ENCODE data around the gene NUDT9. TPM values are rescaled to one million over a fixed set of nuclear protein-coding genes. Genes with fewer than 3 reads are reported as not detected.
"Not testable (repeated sequence)": the region's sequence is repeated elsewhere in the genome, so short reads cannot be mapped to it uniquely, and the experiment has no call there.

The NUDT9 gene
- total and polyA plus RNA-seq, 4 experiments from 2014 or later, result 16.7 to 24.9 (median 19.7) TPM

DNA sequence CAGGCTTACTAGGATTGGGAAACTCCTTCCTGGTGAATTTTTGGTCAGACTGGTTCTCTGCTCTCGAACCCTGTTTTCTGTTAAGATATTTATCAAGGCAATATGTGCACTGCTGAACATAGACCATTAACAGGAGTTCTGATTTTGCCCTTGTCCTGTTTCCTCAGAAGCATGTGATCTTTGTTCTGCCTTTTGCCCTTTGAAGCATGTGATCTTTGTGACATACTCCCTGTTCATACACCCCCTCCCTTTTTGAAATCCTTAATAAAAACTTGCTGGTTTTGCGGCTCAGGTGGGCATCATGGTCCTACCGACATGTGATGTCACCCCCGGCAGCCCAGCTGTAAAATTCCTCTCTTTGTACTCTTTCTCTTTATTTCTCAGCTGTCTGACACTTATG, 4.0 kb upstream of the NUDT9 start:
- H3K27me3 ChIP-seq (ENCODE audit: insufficient read depth, low read length); H3K4me3 ChIP-seq (ENCODE audit: low read length in 2 of 2); H3K9me3 ChIP-seq (ENCODE audit: control insufficient read depth in 1 of 2, low read length in 2 of 2); POLR2A ChIA-PET (ENCODE audit: partially characterized antibody); H3K27me3 Mint-ChIP-seq; DNase-seq; H3K27ac Mint-ChIP-seq; H3K36me3 ChIP-seq (ENCODE audit: insufficient read depth, low read length); H3K36me3 Mint-ChIP-seq; H3K9me3 Mint-ChIP-seq; H3K27ac ChIP-seq (ENCODE audit: low read depth, low read length); intact Hi-C loops (cut with micrococcal nuclease); CTCF ChIA-PET (ENCODE audit: partially characterized antibody): not testable (repeated sequence)
- peak overlapping the region in 1 of 8 donors; percentile 4 for H3K4me3 Mint-ChIP-seq
- peaks cover 5 to 30% (median 19%) of the 10 kb centered on the region in 4 donors for H3K4me1 Mint-ChIP-seq
- H3K4me1 ChIP-seq (ENCODE audit: insufficient read depth, low read length), result peaks cover 15% of the 10 kb centered on the region

DNA sequence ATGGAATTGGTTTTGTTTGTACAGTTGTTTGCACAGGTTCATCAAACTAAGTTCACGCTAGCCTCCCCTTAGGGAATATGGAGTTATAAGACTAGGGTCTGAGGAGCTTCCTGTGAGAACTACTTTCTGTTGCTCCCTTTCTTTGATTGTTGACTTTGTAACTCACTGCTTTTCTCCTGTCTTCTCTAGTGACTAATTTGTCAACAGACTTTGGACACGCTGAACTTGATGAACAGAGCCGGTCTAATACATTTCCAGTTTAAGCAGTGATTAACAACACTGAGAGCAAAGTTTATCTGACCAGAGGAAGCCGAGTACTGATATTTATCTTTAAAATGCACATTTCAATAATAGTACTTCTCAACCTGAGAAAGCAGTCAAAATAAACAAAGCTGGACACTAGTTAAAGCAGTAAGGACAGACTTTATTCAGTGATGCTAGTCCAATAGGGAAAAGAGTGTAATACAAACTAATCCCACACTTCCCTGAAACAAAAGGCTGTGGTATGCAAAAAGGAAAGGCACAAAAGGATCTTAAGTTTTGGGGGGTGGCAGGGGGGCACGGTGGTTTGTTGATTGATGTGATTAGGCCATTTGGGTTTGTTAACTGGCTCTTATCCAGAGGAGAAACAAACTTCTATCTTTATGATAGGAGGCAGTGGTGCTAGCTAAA, 2.7 kb upstream of the NUDT9 start:
- H3K27me3 Mint-ChIP-seq, result peaks cover 0 to 1% of the 10 kb centered on the region in 2 donors
- peaks cover 13 to 40% (median 30%) of the 10 kb centered on the region in 4 donors for H3K4me1 Mint-ChIP-seq
- H3K36me3 Mint-ChIP-seq, result peaks cover 0 to 8% of the 10 kb centered on the region in 2 donors
- no peak for DNase-seq
- Histone ChIP-seq H3K9me3 (ENCODE audit: control insufficient read depth in 1 of 2, low read length in 2 of 2) (no peaks in the 10 kb centered on the region), H3K27ac (ENCODE audit: low read depth, low read length) (no peak overlapping the region), H3K36me3 (ENCODE audit: insufficient read depth, low read length) (no peaks in the 10 kb centered on the region), H3K4me1 (ENCODE audit: insufficient read depth, low read length) (peaks cover 26% of the 10 kb centered on the region), H3K27me3 (ENCODE audit: insufficient read depth, low read length) (no peaks in the 10 kb centered on the region), H3K4me3 (ENCODE audit: low read length in 2 of 2) (no peak overlapping the region)
- intact Hi-C loops (cut with micrococcal nuclease), result loop anchor here (5.0 to 10.0 kb wide), 3 partner anchors 45 to 1403 kb away; partner anchors contain the start of gene HERC5
- peak overlapping the region in 5 of 7 donors; percentile 16 to 62 (median 25) for H3K27ac Mint-ChIP-seq
- H3K9me3 Mint-ChIP-seq, result peaks cover 0 to 2% (median 0%) of the 10 kb centered on the region in 8 donors
- ChIA-PET CTCF (ENCODE audit: partially characterized antibody) (interaction anchor here (4.4 to 5.8 kb wide), 2 partner anchors 29 to 43 kb away, joined by 22 to 42 read pairs; partner anchors contain the start of gene HSD17B11), POLR2A (ENCODE audit: partially characterized antibody) (interaction anchor here (1.9 kb wide), 1 partner anchor 28 kb away, joined by 7 read pairs; the partner anchor contains the start of gene HSD17B11)
- H3K4me3 Mint-ChIP-seq, result peak overlapping the region in 3 of 8 donors; percentile 8 to 39 (median 29)

- Mint-ChIP-seq H3K27me3 (no peaks in the 10 kb centered on the region), H3K9me3 (peaks cover 0 to 2% (median 0%) of the 10 kb centered on the region in 8 donors), H3K4me1 (peaks cover 14 to 42% (median 32%) of the 10 kb centered on the region in 4 donors), H3K27ac (peak overlapping the region in 5 of 7 donors; percentile 25 to 98 (median 61)), H3K4me3 (peak overlapping the region in 2 of 8 donors; percentile 17 to 39), H3K36me3 (peaks cover 0 to 8% of the 10 kb centered on the region in 2 donors)
- ChIA-PET POLR2A (ENCODE audit: partially characterized antibody) (interaction anchor here (1.9 to 2.8 kb wide), 2 partner anchors 29 kb away, joined by 7 to 59 read pairs; partner anchors contain the start of gene HSD17B11), CTCF (ENCODE audit: partially characterized antibody) (interaction anchor here (4.4 to 5.8 kb wide), 2 partner anchors 29 to 44 kb away, joined by 22 to 42 read pairs; partner anchors contain the start of gene HSD17B11)
- Histone ChIP-seq H3K4me1 (ENCODE audit: insufficient read depth, low read length) (peaks cover 28% of the 10 kb centered on the region), H3K27ac (ENCODE audit: low read depth, low read length) (no peak overlapping the region), H3K27me3 (ENCODE audit: insufficient read depth, low read length) (no peaks in the 10 kb centered on the region), H3K9me3 (ENCODE audit: control insufficient read depth in 1 of 2, low read length in 2 of 2) (no peaks in the 10 kb centered on the region), H3K36me3 (ENCODE audit: insufficient read depth, low read length) (no peaks in the 10 kb centered on the region), H3K4me3 (ENCODE audit: low read length in 2 of 2) (no peak overlapping the region)
- no peak for DNase-seq
- intact Hi-C loops (cut with micrococcal nuclease), result loop anchor here (5.0 to 10.0 kb wide), 3 partner anchors 46 to 1402 kb away; partner anchors contain the start of gene HERC5
Observed at GRCh38 chr4:87420276-87420830, 2.0 kb upstream of the NUDT9 start.

GRCh38 chr4:87423317-87424098, 1.1 kb downstream of the NUDT9 start:
- no peaks in the 10 kb centered on the region for H3K27me3 Mint-ChIP-seq
- peaks cover 0 to 8% of the 10 kb centered on the region in 2 donors for H3K36me3 Mint-ChIP-seq
- H3K9me3 ChIP-seq (ENCODE audit: control insufficient read depth in 1 of 2, low read length in 2 of 2), result no peaks in the 10 kb centered on the region
- peaks cover 34% of the 10 kb centered on the region for H3K4me1 ChIP-seq (ENCODE audit: insufficient read depth, low read length)
- peak in 1 of 5 donors; percentile 6 for DNase-seq
- peaks cover 20 to 61% (median 41%) of the 10 kb centered on the region in 4 donors for H3K4me1 Mint-ChIP-seq
- no peak overlapping the region for H3K27ac ChIP-seq (ENCODE audit: low read depth, low read length)
- H3K9me3 Mint-ChIP-seq, result peaks cover 0 to 2% (median 0%) of the 10 kb centered on the region in 8 donors
- peak overlapping the region; percentile 38 to 98 (median 85) for H3K27ac Mint-ChIP-seq
- POLR2A ChIA-PET (ENCODE audit: partially characterized antibody), result interaction anchor here (0.6 to 2.8 kb wide), 8 partner anchors 8 to 1034 kb away, joined by 3 to 59 read pairs (median 4); partner anchors contain the start of genes AFF1, HERC5, HSD17B11 and PPM1K
- CTCF ChIA-PET (ENCODE audit: partially characterized antibody), result interaction anchor here (1.4 to 5.8 kb wide), 4 partner anchors 20 to 47 kb away, joined by 3 to 42 read pairs (median 14); partner anchors contain the start of gene HSD17B11
- H3K36me3 ChIP-seq (ENCODE audit: insufficient read depth, low read length), result no peaks in the 10 kb centered on the region
- no peaks in the 10 kb centered on the region for H3K27me3 ChIP-seq (ENCODE audit: insufficient read depth, low read length)
- peak overlapping the region; percentile 85 to 99 (median 99) for H3K4me3 Mint-ChIP-seq
- intact Hi-C loops (cut with micrococcal nuclease), result loop anchor here (2.0 to 10.0 kb wide), 6 partner anchors 19 to 1399 kb away; partner anchors contain the start of genes HERC5 and HERC6
- H3K4me3 ChIP-seq (ENCODE audit: low read length in 2 of 2), result no peak overlapping the region

DNA sequence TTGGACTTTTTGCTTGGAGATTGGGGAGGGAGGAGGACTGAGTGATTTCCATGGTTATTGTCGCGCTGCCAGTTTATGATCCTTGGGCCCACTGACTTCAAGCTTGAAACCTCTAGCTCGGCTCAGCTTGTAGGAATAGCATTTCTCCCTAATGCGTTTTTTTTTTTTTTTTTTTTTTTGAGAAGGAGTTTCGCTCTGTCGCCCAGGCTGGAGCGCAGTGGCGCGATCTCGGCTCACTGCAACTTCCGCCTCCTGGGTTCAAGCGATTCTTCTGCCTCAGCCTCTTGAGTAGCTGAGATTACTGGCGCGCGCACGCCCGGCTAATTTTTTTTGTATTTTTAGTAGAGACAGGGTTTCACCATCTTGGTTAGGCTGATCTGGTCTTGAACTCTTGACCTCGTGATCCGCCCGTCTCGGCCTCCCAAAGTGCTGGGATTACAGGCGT, 1.7 kb downstream of the NUDT9 start:
- Mint-ChIP-seq H3K27ac (peak overlapping the region in 5 of 7 donors; percentile 68 to 98 (median 85)), H3K4me1 (peaks cover 23 to 66% (median 46%) of the 10 kb centered on the region in 4 donors), H3K4me3 (peak overlapping the region; percentile 67 to 99 (median 81))
- CTCF ChIA-PET (ENCODE audit: partially characterized antibody), result interaction anchor here (5.8 kb wide), 1 partner anchor 47 kb away, joined by 42 read pairs; no protein-coding TSS in a partner anchor
- not testable (repeated sequence) for H3K27me3 Mint-ChIP-seq; H3K27me3 ChIP-seq (ENCODE audit: insufficient read depth, low read length); H3K9me3 ChIP-seq (ENCODE audit: control insufficient read depth in 1 of 2, low read length in 2 of 2); H3K4me3 ChIP-seq (ENCODE audit: low read length in 2 of 2); H3K36me3 ChIP-seq (ENCODE audit: insufficient read depth, low read length); H3K36me3 Mint-ChIP-seq; H3K27ac ChIP-seq (ENCODE audit: low read depth, low read length); H3K9me3 Mint-ChIP-seq; DNase-seq
- POLR2A ChIA-PET (ENCODE audit: partially characterized antibody), result interaction anchor here (1.6 kb wide), 2 partner anchors 33 to 860 kb away, joined by 4 to 7 read pairs; partner anchors contain the start of genes HSD17B11 and PPM1K
- intact Hi-C loops (cut with micrococcal nuclease), result loop anchor here (5.0 to 10.0 kb wide), 3 partner anchors 49 to 1398 kb away; partner anchors contain the start of gene HERC5
- peaks cover 34% of the 10 kb centered on the region for H3K4me1 ChIP-seq (ENCODE audit: insufficient read depth, low read length)

DNA sequence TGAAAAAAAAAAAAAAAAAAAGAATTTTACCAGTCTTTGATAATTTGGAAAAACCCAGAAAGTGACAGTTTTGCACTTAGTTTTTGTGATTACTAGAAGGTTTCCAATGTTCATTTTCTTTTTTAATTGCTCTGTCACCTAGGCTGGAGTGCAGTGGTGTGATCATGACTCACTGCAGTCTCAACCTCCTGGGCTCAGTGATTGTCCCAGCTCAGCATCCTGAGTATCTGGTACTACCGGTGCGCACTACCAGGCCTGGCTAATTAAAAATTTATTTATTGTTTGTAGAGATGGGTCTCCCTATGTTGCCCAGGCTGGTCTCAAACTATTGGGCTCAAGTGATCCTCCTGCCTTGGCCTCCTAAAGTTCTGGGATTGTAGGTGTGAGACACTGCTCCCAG, 3.3 kb downstream of the NUDT9 start:
- intact Hi-C loops (cut with micrococcal nuclease), result loop anchor here (10.0 kb wide), 2 partner anchors 51 to 1029 kb away; partner anchors contain the start of gene HERC5
- ChIA-PET POLR2A (ENCODE audit: partially characterized antibody) (interaction anchor here (0.9 to 1.6 kb wide), 2 partner anchors 35 to 37 kb away, joined by 3 to 4 read pairs; partner anchors contain the start of gene HSD17B11), CTCF (ENCODE audit: partially characterized antibody) (interaction anchor here (1.2 kb wide), 1 partner anchor 49 kb away, joined by 4 read pairs; no protein-coding TSS in a partner anchor)
- Histone ChIP-seq H3K9me3 (ENCODE audit: control insufficient read depth in 1 of 2, low read length in 2 of 2) (no peaks in the 10 kb centered on the region), H3K27ac (ENCODE audit: low read depth, low read length) (no peak overlapping the region), H3K4me1 (ENCODE audit: insufficient read depth, low read length) (peaks cover 40% of the 10 kb centered on the region), H3K27me3 (ENCODE audit: insufficient read depth, low read length) (no peaks in the 10 kb centered on the region), H3K4me3 (ENCODE audit: low read length in 2 of 2) (no peak overlapping the region), H3K36me3 (ENCODE audit: insufficient read depth, low read length) (no peaks in the 10 kb centered on the region)
- no peaks in the 10 kb centered on the region for H3K27me3 Mint-ChIP-seq
- peaks cover 0 to 2% (median 0%) of the 10 kb centered on the region in 8 donors for H3K9me3 Mint-ChIP-seq
- DNase-seq, result no peak
- H3K4me1 Mint-ChIP-seq, result peaks cover 34 to 73% (median 55%) of the 10 kb centered on the region in 4 donors
- peaks cover 0 to 8% of the 10 kb centered on the region in 2 donors for H3K36me3 Mint-ChIP-seq
- H3K27ac Mint-ChIP-seq, result peak overlapping the region in 2 of 7 donors; percentile 17 to 63
- H3K4me3 Mint-ChIP-seq, result no peak overlapping the region
